Measurements from ENCODE around the gene NXF1.
A peak's percentile ranks its signal among the peaks of the same experiment; 100 is the strongest.
"Not testable (repeated sequence)": the region's sequence is repeated elsewhere in the genome, so short reads cannot be mapped to it uniquely, and the experiment has no call there.

NXF1 gene

DNA sequence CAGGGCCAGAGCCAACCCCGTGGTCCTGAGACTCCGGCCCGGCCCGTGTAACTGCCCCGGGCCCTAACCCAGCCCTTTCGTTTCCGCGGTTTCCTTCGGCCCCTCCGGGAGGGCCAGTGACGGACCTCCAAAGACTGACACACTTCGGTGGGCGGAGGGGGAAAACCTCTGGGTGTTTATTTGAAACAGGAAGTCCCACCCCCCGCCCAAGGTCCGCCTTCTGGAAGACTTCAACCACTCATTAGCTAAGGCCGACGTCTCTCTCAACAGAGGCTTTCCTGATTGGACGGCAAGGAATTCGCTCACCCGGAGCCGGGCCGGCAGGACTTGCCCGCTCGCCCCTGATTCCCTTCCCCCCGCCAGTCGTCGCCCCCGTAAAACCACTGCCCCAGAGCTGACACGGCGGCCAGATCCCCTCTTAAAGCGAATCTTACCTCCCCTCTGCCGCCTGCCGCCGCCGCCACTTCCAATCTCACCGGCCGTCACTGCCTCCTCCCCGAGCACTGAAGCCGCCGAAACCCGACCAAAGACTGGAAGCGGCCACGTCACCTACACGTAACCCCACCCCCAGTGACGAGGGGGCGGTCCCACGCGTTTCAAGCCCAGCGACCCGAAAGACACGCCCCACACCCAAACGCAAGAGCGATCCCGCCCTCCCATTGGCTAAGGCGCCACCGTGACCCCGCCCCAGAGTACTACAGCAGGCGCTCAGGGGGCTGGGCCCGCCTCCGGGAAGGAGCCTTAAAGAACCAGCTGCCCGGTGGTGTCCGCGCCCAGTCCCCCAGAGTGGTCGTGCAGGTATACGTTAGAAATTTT lies 26.5 kb upstream of the NXF1 start, which contains the start of gene STX5:
Gene STX5, minus strand, starts transcription at position 532 of the 816 bp plus-strand sequence. CDS start 808 bp downstream, outside the sequence.
- peak; percentile 76 for DNase-seq

DNA sequence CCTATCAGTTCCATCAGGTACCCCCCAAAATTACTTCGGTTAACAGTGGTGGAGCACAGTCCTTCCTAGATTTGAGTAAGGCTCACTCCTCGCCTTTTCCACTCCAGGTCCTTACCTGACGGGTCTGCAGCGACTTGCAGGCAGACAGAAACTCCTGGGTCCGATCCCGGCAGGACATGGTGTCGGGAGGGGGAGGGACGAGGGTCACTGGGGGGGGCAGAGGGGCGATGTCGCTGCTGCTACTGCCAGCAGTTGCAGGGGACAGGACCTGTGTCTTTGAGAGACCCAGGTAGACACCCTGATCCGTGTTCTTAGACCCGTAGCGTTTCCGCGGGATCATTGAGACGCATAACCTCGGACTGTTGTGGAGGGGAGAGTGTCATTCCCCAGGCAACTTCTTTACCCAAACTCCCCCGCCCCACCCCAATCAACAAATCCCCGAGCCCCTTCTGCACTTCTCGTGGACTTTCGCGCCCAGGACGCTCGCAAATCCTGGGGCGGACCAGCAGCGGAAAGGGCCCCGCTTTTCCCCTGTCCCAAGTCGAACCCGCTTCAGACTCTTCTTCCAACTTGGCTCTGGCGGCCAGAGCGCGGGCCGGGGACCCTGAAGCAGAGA lies 25.8 kb upstream of the NXF1 start:
- DNase-seq: no peak

DNA sequence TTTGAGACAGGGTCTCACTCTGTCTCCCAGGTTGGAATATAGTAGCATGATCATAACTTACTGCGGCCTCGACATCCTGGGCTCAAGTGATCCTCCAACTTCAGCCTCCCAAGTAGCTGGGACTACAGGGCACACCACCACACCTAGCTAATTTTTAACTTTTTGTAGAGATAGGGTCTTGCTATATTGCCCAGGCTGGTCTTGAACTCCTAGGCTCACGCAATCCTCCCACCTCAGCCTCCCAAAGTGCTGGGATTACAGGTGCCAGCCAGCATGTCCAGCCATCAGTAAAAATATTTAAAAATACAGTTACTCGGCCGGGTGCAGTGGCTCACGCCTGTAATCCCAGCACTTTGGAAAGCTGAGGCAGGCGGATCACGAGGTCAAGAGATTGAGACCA lies 22.9 kb upstream of the NXF1 start:
- not testable (repeated sequence) for DNase-seq

DNA sequence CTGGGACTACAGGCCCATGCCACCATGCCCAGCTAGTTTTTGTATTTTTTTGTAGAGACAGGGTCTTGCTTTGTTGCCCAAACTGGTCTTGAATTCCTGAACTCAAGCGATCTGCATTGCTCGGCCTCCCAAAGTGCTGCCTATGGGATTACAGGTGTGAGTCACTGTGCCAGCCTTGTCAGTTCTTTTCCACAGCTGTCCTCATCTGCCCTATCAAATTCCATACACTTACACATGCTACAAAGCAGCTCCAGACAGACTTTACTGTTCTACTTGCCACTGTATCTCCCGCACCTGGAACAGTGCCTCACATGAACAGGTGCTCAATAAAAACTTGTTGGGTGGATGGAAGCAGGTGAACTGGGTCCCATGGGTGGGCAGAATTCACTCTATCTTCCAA lies 18.4 kb upstream of the NXF1 start:
- no peak for DNase-seq

DNA sequence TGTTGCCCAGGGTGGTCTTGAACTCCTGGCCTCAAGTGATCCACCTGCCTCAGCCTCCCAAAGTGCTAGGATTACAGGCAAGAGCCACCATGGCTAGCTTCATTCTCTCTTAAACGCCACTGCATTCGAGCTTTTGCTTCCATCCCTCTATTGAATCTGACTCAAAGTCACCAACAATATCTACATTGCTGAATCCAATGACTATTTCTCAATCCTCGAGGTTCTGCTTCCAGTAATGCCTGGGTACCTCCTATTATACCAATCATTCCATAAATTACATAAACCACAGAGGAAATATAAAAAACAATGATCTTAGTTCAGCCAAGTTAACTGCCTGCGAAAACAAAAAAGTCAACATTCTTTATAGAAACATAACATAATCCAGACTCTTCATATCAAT lies 11.9 kb upstream of the NXF1 start:
- no peak for DNase-seq

DNA sequence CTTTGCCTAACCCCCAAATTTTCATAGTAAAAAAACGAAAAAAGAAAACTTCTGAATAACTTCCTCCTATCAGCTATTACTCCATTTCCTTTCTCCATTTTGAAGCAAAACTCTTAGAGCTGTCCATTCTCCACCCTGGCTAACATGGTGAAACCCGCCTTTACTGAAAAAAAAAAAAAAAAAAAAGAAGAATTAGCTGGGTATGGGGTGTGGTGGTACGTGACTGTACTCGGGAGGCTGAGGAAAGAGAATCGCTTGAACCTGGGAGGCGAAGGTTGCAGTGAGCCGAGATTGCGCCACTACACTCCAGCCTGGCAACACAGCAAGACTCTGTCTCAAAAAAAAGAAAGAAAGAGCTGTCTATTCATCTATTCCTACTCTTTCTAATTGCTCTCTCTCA lies 11.3 kb upstream of the NXF1 start:
- no peak for DNase-seq

DNA sequence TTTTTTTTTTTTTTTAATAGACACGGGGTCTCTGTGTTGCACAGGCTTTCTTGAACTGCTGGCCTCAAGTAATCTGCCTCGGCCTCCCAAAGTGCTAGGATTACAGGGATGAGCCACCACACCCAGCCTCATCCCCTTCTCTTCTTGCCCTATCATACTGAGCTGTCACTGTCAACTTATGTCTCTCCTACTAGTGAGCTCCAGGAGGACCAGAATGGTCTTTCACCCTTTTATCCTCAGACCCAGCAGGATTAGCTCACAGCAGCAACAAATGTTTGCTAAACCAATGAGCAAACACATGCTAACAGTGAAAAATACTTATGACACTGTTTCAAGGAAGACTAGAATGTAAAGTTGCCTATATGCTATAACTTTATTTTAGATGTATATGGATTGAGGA lies 6.4 kb upstream of the NXF1 start:
- DNase-seq: no peak

DNA sequence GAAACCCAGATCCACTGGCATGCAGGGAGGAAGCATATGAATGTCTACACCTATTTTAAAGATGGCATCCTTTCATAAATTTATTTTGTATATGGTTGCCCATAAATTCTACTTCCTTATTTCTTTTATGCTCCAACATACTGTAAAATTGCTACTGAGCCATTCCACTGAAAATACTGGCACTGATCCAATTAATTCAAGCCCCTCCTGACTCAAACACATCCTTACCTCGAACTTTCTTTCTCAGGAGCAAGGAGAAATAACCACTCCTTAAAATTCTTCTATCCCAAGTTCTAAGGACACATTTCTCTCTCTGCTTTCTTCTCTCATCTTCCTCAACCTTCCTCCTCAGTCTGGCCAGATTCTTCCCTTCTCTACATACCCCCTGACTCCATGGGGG lies 5.5 kb upstream of the NXF1 start:
- DNase-seq: no peak

DNA sequence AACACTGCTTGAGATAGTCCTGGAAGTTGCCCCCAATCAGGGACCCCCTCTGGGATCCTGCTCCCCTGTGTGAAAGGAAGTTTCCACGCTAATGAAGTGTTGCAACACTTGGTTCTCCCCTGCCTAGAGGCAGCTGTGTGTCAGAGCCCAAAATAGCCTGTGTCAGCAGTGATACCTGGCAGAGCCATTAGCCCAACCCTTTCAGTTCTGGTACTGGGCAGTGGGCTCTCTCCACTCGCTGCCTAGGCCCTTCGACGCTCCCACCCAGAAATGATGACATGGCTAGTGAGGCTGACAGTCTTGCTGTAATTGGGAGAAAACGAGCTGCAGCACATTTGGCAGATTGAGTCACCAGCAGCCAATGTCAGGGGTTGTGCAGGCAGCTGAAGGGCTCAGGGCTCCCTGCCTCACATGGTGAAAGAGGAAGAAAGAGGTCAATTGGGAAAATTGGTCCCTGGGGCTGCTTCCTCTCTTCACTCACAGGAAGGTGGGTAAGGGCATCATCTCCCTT lies 1.4 kb upstream of the NXF1 start:
- DNase-seq: peak; percentile 33

DNA sequence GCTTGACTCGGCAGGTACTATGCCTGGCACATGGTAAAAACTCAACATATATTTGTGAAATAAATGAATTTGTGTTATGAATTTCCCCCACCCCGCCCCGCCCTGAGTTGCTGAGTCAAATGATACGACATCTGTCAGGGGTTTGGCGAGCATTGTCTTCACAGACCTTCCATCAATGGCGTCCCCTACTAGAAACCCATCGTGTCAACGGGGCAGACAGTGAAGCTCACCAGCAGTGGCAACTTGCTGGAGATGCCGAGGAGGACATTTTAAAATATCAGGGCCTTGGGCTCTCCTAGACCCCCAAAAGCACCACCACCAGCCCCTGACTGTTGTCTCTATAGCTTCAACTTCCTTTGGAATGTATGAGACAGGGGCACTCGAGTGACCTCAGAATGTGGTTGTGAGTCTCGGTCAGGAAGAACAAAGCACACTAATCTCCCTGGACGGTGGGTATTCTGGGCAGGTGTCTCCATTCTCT lies 761 bp upstream of the NXF1 start:
- no peak for DNase-seq

DNA sequence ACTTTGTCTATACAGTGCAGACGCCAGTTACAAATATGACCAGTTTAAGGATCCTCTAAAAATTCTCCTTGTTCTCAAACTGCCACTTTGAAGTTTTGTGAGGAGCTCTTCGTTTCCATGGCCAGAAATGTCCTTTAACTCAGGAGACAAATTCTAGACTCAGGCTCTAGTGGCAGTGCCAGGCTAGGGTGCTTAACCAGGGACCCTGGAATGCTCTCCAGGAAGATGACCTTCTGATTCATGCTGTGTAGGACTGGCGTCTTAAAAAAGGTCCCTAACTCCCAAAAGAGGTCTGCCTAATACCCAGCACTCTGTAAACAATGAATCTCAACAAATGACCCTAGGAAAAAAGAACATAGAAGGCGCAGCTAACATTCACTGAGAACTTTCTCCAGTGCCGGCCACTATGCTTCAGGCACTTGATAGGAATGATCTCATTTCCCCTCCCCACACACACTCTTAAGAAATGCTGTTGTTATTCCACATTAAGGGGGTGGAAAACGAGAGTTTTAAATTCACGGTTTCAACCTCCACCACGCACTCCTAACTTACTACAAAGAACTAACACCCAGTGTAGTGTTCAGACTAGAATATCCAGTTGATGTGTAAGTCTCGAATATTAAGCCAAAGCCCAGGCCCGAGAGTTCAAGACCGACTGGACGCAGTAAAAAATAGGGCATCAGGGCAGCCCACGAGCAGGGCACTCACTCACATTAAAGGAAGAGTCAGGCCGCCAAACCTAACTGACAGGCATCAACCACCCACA lies 747 bp downstream of the NXF1 start:
- no peak for DNase-seq

DNA sequence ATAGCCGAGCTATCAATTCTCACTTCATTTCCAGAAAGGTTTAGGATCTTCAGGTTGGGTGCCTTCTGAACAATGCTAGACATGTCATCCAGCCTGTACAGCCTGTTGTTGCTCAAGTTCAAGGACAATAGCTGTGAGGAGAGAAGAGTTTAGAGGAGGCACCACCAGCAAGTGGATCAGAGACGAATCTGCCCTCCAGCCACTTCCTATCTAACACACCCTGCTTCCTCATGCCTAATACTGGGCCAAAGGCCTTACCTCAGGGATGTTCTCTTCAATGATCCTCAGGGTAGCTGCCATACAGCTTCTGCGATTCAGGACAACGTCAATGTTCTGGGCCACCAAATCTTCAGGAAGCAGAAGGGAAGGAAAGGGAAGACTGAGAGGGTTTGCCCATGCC lies 4.2 kb downstream of the NXF1 start:
- no peak for DNase-seq

DNA sequence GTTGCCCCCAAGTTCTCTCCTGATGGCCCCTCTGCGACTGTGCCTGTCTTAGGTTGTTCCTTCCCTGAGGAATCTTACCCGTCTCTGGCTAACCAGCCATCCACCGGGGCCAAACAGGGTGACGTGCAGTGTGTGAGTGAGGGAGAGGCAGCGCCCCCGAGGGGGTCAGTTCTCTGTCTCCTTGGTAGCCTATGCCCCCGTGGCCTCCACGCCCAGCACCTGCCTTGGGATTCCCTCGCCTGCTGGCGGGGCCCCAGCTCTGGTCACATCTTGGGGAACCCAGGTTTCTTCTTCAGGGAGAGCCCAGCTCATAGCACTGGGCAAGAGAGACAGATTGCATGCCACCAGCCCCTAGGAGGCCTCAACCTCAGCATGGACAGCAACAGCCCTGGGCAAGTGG lies 5.8 kb downstream of the NXF1 start:
- DNase-seq: no peak

DNA sequence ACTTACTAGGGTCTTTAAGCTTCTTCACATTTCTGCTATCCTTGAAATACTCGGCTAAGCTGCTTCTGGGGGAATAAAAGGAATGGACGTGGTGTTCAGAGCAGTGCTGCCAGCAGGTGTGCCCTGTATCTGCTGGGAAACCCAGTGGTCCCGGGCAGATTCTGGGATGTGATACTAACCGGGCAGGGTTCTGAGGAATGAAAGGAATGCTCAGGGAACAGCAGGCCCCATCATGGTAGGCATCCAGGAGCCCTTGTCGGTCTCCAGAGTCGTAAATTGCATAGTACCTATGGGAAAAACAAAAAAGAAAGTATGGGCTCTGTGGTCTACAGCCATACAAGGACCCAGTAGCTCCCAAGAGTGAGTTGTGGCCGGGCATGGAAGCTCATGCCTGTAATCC lies 9.0 kb downstream of the NXF1 start:
- no peak for DNase-seq

DNA sequence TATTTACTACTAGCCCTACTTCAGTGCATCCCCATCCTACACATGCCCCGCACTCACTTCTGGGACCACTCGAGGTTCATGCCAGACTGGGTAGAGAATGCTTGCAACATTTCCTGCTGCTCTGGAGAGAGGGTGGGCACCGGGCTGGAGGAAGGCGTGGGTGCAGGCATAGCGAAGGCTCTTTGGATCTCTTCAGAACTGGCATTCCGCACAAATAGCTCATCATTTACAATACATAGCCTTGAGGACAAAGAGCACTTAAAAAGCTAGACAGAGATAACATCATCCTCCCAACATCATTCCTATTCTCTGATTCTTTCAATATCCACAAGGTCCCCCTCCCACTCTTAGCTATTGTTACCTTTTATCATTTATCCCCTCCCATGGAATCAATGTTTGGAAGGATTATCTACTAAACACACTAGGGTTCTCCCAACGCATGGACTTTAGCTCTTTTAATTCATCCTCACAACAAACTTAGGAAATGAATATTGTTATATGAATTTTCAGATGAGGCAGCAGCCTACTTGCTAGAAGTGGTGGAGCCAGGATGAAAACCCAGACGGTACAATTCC lies 11.0 kb downstream of the NXF1 start:
- no peak for DNase-seq

DNA sequence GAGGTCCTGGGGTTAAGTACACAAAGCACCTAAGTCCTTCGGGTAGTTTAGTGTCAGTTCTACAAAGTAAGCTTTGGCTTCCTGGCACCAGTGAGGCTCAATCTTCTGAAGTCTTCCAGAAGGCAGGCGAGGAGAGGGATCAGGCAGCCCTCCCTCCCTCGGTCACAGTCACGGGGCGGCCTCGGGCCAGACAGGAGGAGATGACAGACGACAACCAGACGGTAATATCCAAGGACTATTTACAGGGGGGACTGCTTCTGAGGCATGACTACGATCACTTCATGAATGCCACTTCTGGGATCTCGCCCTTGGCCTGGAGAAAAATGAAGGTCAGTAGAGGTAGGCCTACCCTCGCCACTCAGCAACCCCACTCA lies 13.1 kb downstream of the NXF1 start:
- DNase-seq: no peak

DNA sequence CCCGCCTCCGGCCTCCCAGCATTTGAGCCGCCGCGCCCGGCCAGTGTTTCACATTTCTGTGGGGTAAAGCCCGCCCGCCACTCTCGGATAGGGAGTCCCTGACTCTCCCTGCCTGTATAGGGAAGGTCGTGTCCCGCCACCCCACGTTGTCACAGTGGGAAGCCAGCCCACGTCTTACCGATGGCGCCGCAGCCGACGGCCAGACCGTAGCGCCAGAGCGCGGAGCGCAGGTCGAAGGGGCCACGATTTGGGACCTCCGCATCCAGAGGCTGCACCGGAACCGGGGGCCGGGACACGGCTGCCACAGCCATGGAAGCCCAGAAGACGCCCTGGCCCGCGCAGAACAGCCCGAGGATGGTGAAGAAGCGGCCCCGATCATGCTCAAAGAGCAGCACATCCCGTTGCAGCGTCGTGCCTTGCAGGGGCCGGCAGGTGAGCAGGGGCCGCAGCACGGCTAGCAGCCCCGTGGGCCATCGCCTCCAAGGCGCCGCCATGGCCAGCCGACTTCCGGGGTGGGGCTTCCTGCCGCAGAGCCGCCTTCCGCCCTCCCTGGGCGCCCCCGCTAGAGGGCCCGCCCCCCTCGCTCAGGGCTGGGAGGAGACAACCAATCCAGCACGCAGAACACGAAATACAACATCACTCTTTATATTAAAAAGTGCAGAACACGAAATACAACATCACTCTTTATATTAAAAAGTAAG lies 13.6 kb downstream of the NXF1 start, which contains the start of gene TMEM223:
Gene TMEM223, minus strand, starts transcription at position 506 of the 701 bp plus-strand sequence. Its CDS starts 12 bp downstream, at position 494.
- DNase-seq: no peak

DNA sequence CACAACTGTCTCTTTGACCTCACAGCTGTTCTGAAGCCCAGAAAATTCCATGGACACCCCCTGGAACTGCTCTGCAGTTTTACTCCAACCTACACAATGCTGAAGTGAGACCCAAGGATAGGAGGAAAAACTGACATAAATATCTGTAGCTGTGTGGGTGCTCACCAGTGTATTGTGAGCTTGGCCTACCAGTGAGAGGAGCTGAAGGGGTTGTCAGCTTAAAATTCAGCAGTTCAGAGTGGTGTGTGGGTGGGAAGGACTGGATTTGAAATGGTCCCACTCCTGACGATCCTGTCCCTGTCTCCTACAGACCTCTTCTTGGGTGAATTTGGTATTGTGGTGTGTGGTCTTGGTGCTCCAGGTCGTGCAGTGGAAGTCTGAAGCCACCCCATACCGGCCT lies 15.7 kb downstream of the NXF1 start:
- DNase-seq: no peak

DNA sequence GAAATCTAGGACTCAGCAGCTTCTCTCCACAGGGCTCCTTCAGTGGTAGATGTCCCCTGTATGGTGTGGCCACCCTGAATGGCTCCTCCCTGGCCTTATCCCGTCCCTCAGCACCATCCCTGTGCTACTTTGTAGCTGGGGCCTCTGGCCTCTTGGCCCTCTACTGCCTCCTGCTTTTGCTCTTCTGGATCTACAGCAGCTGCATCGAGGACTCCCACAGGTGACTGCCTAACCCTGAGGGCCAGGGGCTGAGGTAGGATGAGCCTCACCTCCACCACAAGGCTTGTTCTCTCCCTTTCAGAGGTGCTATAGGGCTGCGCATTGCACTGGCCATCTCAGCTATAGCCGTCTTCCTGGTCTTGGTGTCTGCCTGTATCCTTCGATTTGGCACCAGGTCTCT lies 16.2 kb downstream of the NXF1 start:
- DNase-seq: no peak

DNA sequence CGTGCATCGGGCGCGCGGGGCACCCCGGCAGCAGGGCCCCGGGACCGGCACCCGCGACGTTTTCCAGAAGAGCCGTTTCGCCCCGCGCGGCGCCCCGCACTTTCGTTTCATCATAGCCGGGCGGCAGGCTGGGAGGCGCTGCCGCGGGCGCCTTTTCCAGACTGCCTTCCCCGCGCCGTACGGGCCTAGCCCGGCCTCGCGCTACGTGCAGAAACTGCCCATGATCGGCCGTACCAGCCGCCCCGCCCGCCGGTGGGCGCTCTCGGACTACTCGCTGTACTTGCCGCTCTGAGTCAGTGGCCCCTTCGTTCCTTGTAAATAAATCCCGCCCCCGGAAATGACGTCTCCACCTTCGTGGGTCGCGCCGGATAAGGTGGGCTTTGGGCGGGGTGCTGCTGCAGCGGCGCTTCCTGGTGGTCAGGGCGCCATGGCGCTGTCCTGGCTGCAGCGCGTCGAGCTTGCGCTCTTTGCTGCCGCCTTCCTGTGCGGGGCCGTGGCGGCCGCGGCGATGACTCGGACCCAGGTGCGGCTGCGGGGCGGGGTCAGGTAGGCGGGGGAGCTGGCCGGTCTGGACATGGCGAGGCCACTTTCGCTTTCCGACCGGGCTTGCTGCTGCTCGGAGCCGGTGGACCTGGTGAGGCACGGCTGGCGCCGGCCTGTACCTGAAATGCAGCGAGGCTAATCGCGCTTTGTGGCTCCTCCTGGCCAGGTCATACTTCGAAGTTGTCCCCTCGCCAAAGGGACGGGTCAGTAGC lies 18.1 kb downstream of the NXF1 start, which contains the start of gene TMEM179B:
Gene TMEM179B, plus strand, starts transcription at position 398 of the 755 bp plus-strand sequence. Its CDS starts 30 bp downstream, at position 428.
- peak; percentile 81 for DNase-seq

DNA sequence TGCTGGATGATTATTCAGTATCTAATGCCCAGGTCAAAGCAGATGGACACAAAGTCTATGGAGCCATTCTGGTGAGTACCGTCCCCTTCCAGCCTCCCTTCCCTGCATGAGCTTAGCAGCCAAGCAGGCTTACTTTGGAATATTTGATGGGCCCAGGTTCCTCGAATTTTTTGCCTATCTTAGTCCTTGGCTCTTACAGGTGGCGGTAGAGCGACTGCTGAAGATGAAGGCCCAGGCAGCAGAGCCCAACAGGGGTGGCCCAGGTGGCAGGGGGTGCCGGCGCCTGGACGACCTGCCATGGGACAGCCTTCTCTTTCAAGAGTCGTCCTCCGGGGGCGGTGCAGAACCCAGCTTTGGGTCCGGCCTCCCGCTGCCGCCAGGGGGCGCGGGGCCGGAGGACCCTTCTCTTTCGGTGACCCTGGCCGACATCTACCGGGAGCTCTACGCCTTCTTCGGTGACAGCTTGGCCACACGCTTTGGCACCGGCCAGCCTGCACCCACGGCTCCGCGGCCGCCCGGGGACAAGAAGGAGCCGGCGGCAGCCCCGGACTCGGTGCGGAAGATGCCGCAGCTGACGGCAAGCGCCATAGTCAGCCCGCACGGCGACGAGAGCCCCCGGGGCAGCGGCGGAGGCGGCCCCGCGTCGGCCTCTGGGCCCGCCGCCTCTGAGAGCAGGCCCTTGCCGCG lies 18.8 kb downstream of the NXF1 start:
- DNase-seq: no peak
